Liver (tissue), 3 donors: ENCODE measurements around the gene CIAO3.

Experiments
- CTCF ChIP-seq: fragments of 150-350 bp; IDR thresholded peaks from 2 replicates; pipeline ENCODE4 v1.5.1; 2017; ENCODE audit warnings: improper control_type of control experiment, low read depth, low read length; ENCODE audit not compliant: missing input control
- RAD21 ChIP-seq, 2 donors: IDR thresholded peaks; 2 replicates each; pipeline ENCODE4 v1.6.1; 2016; ENCODE audit warnings: antibody characterized with exemption in 2 of 2, mild to moderate bottlenecking in 2 of 2
- REST ChIP-seq: IDR thresholded peaks from 2 replicates; pipeline ENCODE4 v1.6.1; 2016; ENCODE audit warnings: antibody characterized with exemption, mild to moderate bottlenecking
- donor health status: healthy.
- donor health status: healthy.

- TF ChIP-seq RAD21 (IDR thresholded peaks at IDR 0.05) (no peak), CTCF (no peak), REST (no peak)
These were observed 21.9 kb upstream of the CIAO3 start for GRCh38 chr16:762595-763268.
